Activated T-helper 1 cell treated with anti-CD3 and anti-CD28 coated beads, Interleukin-12 subunit alpha, Interleukin-12 subunit beta, Interleukin-2, Interleukin-4 antibody, amounts not matched to agents 30 ng/mL and 10 ng/mL and 1 ng/mL, durations not matched to agents 14 hours and 24 hours and 36 hours (primary cell): ENCODE measurements around the gene VCY1B. TPM values are rescaled to one million over a fixed set of nuclear protein-coding genes. Genes with fewer than 3 reads are reported as not detected.
"Not testable (repeated sequence)": the region's sequence is repeated elsewhere in the genome, so short reads cannot be mapped to it uniquely, and the experiment has no call there.

Experiments
- DNase-seq: peaks from one replicate; pipeline ENCODE4 v3.0.0; 2021; ENCODE audit warnings: low spot score
- H3K27ac Mint-ChIP-seq: one replicate; pipeline ENCODE4 v1.8.0; 2021; ENCODE audit warnings: mild to moderate bottlenecking, mixed read lengths
- H3K27me3 Mint-ChIP-seq: one replicate; pipeline ENCODE4 v1.8.0; 2022; ENCODE audit warnings: mild to moderate bottlenecking, moderate library complexity, mixed read lengths; ENCODE audit not compliant: insufficient read depth
- H3K36me3 Mint-ChIP-seq: one replicate; pipeline ENCODE4 v1.8.0; 2021; ENCODE audit warnings: low read depth, mixed read lengths
- H3K4me1 Mint-ChIP-seq: one replicate; pipeline ENCODE4 v1.8.0; 2021; ENCODE audit warnings: low read depth, mixed read lengths
- H3K4me3 Mint-ChIP-seq: one replicate; pipeline ENCODE4 v1.8.0; 2021; ENCODE audit warnings: mild to moderate bottlenecking, moderate library complexity, mixed read lengths
- H3K9me3 Mint-ChIP-seq: one replicate; pipeline ENCODE4 v1.8.0; 2021; ENCODE audit warnings: mixed read lengths
- intact Hi-C: fragments of 100-400 bp; cut with micrococcal nuclease; formaldehyde crosslinking; loops from one replicate; pipeline ENCODE4 v1.15.1; 2024
- total RNA-seq: library from RNA; stranded (reverse); gene quantifications from 2 replicates; pipeline ENCODE4 v1.2.3, GENCODE V29; 2022

The VCY1B gene
- not detected in 2 replicates for total RNA-seq

DNA sequence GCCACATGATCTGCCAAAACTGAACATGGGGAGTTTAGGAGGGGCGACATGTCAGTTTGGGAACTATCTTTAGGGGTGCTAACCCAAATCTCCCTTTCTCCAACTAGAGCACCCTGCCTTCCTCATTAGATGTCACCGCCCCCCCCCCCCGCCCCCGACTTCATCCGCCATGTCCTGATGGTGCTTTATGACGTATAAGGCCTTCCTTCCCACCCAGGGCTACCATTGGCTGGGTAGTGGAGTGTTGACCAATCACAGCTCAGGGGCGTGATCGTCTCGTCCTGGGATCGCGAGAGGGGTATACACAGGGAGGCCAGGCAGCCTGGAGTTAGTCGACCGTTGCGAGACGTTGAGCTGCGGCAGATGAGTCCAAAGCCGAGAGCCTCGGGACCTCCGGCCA is at the start of gene VCY1B:
VCY1B (plus strand) TSS at position 301 of the 400 bp plus-strand sequence; CDS start at position 364, 63 bp downstream.
- H3K4me1 Mint-ChIP-seq, intact Hi-C loops, H3K36me3 Mint-ChIP-seq, H3K9me3 Mint-ChIP-seq, H3K4me3 Mint-ChIP-seq, H3K27ac Mint-ChIP-seq, DNase-seq, H3K27me3 Mint-ChIP-seq: not testable (repeated sequence)

DNA sequence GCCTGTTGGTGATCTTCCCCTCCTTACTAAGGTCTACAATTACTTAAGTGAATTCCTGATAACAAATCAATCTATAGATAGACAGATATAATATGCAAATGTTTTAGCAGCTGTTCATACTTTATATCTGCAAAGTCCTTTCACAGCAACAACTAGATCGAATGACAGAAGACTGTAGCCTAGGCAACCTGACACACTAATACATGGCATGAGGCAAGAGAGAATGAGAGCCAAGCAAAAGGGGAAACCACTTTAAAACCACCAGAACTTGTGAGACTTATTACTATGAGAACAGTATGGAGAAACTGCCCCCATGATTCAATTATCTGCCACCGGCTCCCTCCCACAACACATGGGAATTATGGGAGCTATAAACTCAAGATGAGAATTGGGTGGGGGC is 44.1 kb upstream of the VCY1B start:
- H3K36me3 Mint-ChIP-seq, H3K9me3 Mint-ChIP-seq, H3K4me1 Mint-ChIP-seq, intact Hi-C loops, H3K4me3 Mint-ChIP-seq, H3K27ac Mint-ChIP-seq, H3K27me3 Mint-ChIP-seq, DNase-seq: not testable (repeated sequence)

DNA sequence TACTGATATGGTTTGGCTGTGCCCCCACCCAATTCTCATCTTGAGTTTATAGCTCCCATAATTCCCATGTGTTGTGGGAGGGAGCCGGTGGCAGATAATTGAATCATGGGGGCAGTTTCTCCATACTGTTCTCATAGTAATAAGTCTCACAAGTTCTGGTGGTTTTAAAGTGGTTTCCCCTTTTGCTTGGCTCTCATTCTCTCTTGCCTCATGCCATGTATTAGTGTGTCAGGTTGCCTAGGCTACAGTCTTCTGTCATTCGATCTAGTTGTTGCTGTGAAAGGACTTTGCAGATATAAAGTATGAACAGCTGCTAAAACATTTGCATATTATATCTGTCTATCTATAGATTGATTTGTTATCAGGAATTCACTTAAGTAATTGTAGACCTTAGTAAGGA is 25.6 kb upstream of the VCY1B start:
- H3K27me3 Mint-ChIP-seq, H3K4me3 Mint-ChIP-seq, H3K27ac Mint-ChIP-seq, H3K4me1 Mint-ChIP-seq, DNase-seq, intact Hi-C loops, H3K36me3 Mint-ChIP-seq, H3K9me3 Mint-ChIP-seq: not testable (repeated sequence)

DNA sequence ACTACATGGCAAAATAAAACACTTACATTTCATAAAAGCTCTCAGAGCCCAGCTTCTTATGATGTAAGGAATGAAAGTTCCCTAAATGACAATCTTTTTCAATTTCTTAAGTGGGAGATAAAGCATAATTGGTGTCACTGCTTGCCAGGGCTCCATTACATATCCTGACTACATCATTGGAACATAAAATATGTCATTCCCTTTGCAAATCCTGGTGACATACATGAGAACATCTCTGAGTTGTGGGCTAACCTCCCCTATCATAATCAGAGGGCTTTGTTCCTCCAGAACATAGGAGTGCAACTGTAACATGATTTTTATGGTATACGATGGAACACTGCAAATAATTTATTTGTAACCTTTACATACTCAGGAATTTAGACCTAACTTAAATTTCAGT is 29.9 kb downstream of the VCY1B start:
- no peak for DNase-seq
- intact Hi-C loops, result no loop called here
- no peak overlapping the region for H3K27ac Mint-ChIP-seq
- no peaks in the 10 kb centered on the region for H3K4me1 Mint-ChIP-seq
- no peaks in the 10 kb centered on the region for H3K27me3 Mint-ChIP-seq
- H3K9me3 Mint-ChIP-seq, result no peaks in the 10 kb centered on the region
- no peak overlapping the region for H3K4me3 Mint-ChIP-seq
- no peaks in the 10 kb centered on the region for H3K36me3 Mint-ChIP-seq

Other genes starting within 250 kb of the VCY1B start
- gene VCY, start 69.8 kb upstream of the VCY1B start, total RNA-seq, result not detected in 2 replicates